ENCODE data around the gene TMEM41B.
"Not testable (repeated sequence)": the region's sequence is repeated elsewhere in the genome, so short reads cannot be mapped to it uniquely, and the experiment has no call there.

Gene TMEM41B

DNA sequence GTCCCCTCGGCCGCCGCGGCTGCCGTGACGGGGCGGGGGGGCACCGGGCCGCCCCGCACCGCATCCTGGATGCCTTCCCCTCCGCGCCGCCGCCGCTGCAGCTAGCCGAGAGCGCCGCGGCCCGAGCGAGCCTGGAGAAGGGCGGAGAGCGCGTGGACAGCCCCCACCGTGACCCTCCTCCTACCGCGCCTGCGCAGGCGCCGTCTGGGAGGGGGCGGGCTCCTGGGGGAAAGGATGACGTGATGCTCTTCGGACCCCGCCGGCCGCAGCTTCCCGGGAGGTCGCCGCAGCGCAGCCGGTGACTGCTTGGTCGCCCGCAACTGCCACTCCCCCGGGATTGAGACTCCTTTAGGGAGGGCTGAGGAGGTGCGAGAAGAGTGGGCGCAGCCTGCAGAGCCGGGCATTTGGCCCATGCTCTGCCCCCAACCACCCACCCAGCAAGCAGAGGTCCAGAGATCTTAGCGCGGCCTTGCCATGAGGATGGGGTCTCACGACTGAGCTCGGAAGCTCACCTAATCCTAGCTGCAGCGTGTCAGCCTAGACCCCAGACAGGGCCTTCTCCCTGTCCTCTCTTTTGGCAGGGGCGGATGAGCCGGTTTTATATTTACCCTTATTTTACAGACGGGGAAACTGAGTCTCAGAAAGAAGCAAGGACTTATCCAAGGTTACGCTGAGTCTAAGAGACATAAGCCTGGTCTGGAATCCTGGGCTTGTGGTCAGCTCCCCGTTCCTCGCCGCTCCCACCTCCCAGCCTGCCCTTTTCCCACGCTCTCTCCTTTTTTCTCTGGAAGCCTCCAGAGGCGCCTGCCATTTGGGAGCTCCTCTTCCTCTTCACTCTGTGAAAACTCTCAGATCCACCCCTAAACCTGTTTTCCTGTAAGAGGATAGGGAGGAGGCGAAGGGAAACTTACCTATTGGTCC is 48.9 kb downstream of the TMEM41B start, which contains the start of gene DENND5A:
TSS of gene DENND5A (minus strand) at position 140 of the 921 bp plus-strand sequence. CDS start 281 bp downstream, outside the sequence.
- TF ChIP-seq, protein P1, sequence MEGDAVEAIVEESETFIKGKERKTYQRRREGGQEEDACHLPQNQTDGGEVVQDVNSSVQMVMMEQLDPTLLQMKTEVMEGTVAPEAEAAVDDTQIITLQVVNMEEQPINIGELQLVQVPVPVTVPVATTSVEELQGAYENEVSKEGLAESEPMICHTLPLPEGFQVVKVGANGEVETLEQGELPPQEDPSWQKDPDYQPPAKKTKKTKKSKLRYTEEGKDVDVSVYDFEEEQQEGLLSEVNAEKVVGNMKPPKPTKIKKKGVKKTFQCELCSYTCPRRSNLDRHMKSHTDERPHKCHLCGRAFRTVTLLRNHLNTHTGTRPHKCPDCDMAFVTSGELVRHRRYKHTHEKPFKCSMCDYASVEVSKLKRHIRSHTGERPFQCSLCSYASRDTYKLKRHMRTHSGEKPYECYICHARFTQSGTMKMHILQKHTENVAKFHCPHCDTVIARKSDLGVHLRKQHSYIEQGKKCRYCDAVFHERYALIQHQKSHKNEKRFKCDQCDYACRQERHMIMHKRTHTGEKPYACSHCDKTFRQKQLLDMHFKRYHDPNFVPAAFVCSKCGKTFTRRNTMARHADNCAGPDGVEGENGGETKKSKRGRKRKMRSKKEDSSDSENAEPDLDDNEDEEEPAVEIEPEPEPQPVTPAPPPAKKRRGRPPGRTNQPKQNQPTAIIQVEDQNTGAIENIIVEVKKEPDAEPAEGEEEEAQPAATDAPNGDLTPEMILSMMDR (IDR thresholded peaks at IDR 0.05; ENCODE audit: borderline replicate concordance, insufficient read depth, low read depth, low read length): no peak
- peak within 1 kb of the TSS; percentile 71 for H3K4me3 ChIP-seq (ENCODE audit: low read depth, low read length)

DNA sequence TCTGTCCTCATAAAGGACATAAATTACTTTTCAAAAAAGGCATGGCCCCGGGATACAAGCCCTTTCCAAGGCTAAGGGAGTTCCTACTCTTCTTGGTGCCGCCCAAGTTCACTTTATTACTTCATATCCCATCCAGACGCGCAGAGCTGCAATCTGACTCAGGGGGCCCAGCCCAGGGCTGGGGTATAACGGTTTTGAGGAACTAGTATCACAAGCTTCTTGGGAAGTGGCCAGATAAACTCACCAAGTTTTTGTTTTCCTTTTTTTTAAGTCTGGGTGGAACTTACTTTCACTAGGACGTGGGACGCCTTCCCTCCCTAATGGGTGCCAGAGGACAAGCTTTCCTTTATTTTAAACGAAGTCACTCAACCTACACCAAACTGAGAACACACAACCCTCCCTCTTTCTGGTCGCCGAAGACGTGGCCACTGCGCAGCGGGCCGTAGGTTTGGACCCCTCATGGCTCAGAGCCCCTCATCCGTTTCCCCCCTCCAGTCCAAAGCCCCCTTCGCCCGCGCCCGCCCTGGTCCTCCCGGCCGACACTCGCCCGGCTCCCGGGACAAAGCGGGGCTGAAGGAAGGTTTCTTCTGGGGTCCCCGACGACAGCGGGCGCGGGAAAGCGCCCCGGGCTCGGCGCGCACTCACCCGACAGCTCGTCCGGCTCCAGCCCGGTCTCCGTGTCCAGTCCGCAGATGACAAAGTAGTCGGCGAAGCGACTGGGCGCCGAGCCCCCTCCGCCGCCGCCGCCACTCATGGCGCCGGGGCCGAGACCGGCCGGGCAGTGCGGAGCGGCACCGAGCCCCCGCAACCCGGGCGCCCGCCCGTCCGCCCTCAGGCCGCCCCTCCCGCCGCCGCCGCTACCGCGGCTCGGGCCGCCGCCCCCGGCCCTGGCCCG is 49.8 kb downstream of the TMEM41B start:
- TF ChIP-seq, protein P1 (IDR thresholded peaks at IDR 0.05; ENCODE audit: borderline replicate concordance, insufficient read depth, low read depth, low read length): no peak
- peak overlapping the region; percentile 71 for H3K4me3 ChIP-seq (ENCODE audit: low read depth, low read length)

DNA sequence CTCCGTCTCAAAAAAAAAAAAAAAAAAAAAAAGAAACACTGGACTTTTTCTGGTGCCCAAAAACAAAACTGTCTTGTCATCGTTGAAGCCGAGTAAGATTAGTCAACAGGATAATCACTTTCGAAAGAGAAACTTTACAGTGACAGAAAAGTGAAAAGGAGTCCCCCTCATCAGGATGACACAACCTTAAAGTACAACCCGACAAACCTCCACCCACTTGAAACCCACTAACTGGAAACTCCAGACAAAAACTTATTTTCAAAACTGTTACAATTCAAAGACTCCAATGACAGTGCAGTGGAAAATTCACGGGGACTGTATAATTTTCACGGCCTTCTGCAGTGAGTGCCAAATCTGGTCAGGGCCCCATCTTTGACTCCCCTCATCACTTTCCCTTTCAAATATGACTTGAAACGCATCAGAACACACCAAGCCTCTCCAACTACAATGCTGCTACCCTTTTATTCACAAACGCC is 50.5 kb downstream of the TMEM41B start:
- H3K4me3 ChIP-seq (ENCODE audit: low read depth, low read length): peak overlapping the region; percentile 71
- TF ChIP-seq, protein P1 (IDR thresholded peaks at IDR 0.05; ENCODE audit: borderline replicate concordance, insufficient read depth, low read depth, low read length): no peak

DNA sequence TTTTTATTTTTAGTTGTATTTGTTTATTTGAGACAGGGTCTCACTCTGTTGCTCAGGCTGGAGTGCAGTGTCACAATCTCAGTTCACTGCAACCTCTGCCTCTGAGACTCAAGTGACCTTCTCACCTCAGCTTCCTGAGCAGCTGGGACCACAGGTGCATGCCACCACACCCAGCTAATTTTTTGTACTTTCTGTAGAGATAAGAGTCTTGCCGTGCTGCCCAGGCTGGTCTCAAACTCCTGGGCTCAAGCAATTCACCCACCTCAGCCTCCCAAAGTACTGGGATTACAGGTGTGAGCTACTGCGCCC is 53.6 kb downstream of the TMEM41B start:
- not testable (repeated sequence) for H3K4me3 ChIP-seq (ENCODE audit: low read depth, low read length)

DNA sequence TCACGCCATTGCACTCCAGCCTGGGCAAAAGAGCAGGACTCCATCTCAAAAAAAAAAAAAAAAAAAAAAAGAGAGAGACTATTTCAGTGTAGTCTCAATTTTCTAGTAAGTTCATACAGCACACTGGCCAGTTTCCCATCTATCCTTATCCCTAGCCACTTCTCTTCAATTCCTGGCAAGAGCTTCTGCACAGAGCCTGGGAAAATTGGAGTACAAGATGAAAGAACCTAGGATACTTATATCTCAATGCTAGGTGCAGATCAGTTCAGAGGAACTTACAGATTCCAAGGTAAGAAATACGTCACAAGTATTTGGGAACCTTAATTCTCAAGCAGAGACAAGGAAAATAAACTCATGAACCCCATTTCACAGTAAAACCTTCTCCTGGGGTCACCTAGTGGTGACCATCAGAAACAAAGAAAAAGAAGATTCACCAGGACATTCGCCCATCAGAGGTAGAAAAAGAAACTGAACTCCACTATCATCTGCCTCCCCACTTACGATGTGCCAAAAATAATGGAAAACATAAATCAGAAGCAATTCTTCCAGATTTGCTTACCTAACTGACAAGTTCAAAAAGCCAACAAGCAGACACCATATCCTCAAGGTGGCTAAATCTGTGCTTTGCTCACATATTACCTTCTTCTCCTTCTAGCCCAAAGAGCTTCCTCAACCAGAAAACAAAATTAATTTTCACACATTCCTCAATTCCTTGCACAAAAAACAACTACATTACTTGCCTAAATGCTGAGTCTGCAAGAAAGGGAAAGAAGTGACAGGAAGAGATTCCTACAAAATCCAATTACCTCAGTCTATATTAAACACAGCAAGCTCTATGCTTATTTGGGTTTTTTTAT is 54.2 kb downstream of the TMEM41B start:
- TF ChIP-seq, protein P1 (IDR thresholded peaks at IDR 0.05; ENCODE audit: borderline replicate concordance, insufficient read depth, low read depth, low read length): peak; percentile 33; the same call in 1 of the 2 replicates
- H3K4me3 ChIP-seq (ENCODE audit: low read depth, low read length): no peak overlapping the region

DNA sequence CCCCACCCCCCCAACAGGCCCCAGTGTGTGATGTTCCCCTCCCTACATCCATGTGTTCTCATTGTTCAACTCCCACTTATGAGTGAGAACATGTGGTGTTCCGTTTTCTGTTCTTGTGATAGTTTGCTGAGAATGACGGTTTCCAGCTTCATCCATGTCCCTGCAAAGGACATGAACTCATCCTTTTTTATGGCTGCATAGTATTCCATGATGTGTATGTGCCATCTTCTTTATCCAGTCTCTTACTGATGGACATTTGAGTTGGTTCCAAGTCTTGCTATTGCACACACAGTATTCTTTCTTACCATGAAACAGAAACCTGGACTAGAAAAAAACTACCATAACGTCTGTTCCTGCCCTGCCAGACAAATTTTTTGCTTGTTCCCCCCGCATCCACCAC is 56.1 kb downstream of the TMEM41B start:
- not testable (repeated sequence) for H3K4me3 ChIP-seq (ENCODE audit: low read depth, low read length)

DNA sequence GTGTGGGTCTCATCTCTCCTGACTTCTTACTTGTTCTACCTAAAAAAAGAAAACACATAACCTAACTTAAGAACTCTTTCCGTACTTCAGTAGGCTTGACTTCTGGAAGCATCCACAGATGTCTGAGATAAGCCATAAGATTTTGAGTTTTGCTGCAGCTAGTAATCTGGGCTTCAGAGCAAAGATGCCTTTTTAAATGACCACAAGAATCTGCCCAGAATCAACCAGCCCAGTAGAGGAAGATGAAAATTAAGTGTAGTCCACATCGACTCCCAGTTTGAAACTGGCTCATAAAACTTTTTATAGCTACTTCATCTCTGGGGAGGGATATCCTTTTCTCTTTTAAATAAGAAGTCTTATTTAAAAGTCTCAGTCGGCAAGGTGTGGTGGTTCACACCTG is 60.0 kb downstream of the TMEM41B start:
- TF ChIP-seq, protein P1 (IDR thresholded peaks at IDR 0.05; ENCODE audit: borderline replicate concordance, insufficient read depth, low read depth, low read length): no peak
- no peak overlapping the region for H3K4me3 ChIP-seq (ENCODE audit: low read depth, low read length)

Measured in GM12875 (cell line).